Large intestine (tissue), 3 donors: ENCODE data around the gene RER1. TPM values are rescaled to one million over a fixed set of nuclear protein-coding genes. Genes with fewer than 3 reads are reported as not detected.

Experiments
- DNase-seq, 2 donors: peaks; one replicate each; pipeline versions ENCODE4 v3.0.0 to v3.0.0-alpha.2; 2013
- H3K27ac ChIP-seq: one replicate; pipeline ENCODE4 v1.5.1; 2013; ENCODE audit warnings: low read length
- H3K27me3 ChIP-seq: 2 replicates; pipeline ENCODE4 v1.6.1; 2013; ENCODE audit warnings: low read length; ENCODE audit not compliant: control insufficient read depth, insufficient read depth
- H3K36me3 ChIP-seq: 2 replicates; pipeline ENCODE4 v1.6.1; 2013; ENCODE audit warnings: low read length; ENCODE audit not compliant: control insufficient read depth, insufficient read depth
- H3K4me1 ChIP-seq: one replicate; pipeline ENCODE4 v1.6.1; 2013; ENCODE audit warnings: low read length; ENCODE audit not compliant: control insufficient read depth, insufficient read depth
- H3K4me3 ChIP-seq: one replicate; pipeline ENCODE4 v1.5.1; 2013; ENCODE audit warnings: low read length
- H3K9me3 ChIP-seq: one replicate; pipeline ENCODE4 v1.6.1; 2013; ENCODE audit warnings: mild to moderate bottlenecking, low read depth, low read length, moderate library complexity; ENCODE audit not compliant: control insufficient read depth
- WGBS: methylation state at CpG from one replicate; pipeline ENCODE4 v1.1.5; 2013; ENCODE audit warnings: low lambda C conversion rate; ENCODE audit not compliant: insufficient coverage; 5-methylcytosine and 5-hydroxymethylcytosine counted together
- polyA plus RNA-seq: library from polyadenylated mRNA; unstranded; fragments of 120-200 nt; gene quantifications from one replicate; pipeline ENCODE4 v1.2.1, GENCODE V29; 2013

Gene RER1
- polyA plus RNA-seq, 1 donor = 139 TPM

- no peak for DNase-seq
- Histone ChIP-seq H3K9me3 (peaks cover 3% of the 10 kb centered on the region), H3K27ac (no peak overlapping the region), H3K36me3 (no peaks in the 10 kb centered on the region), H3K4me1 (peaks cover 4% of the 10 kb centered on the region), H3K4me3 (no peak overlapping the region), H3K27me3 (peaks cover 62% of the 10 kb centered on the region)
- WGBS = 80% methylated on average over 2 of the region's 15 CpGs
These were observed 54.2 kb downstream of the RER1 start for GRCh38 chr1:2445823-2446215.

- no peak for DNase-seq
- Histone ChIP-seq H3K36me3 (no peaks in the 10 kb centered on the region), H3K9me3 (peaks cover 3% of the 10 kb centered on the region), H3K27me3 (peaks cover 61% of the 10 kb centered on the region), H3K27ac (no peak overlapping the region), H3K4me1 (peaks cover 4% of the 10 kb centered on the region), H3K4me3 (no peak overlapping the region)
- WGBS = no CpG with 5 or more reads among the region's 13 CpGs
These were observed 54.8 kb downstream of the RER1 start for GRCh38 chr1:2446394-2446793.

GRCh38 chr1:2446861-2447260, 55.2 kb downstream of the RER1 start:
- peaks cover 57% of the 10 kb centered on the region for H3K27me3 ChIP-seq
- no peak for DNase-seq
- no peaks in the 10 kb centered on the region for H3K36me3 ChIP-seq
- H3K27ac ChIP-seq = no peak overlapping the region
- H3K9me3 ChIP-seq = peaks cover 3% of the 10 kb centered on the region
- no peak overlapping the region for H3K4me3 ChIP-seq
- H3K4me1 ChIP-seq = peaks cover 4% of the 10 kb centered on the region
- no CpG with 5 or more reads among the region's 9 CpGs for WGBS

- H3K27ac ChIP-seq = no peak overlapping the region
- H3K27me3 ChIP-seq = peaks cover 51% of the 10 kb centered on the region
- no peak for DNase-seq
- H3K4me3 ChIP-seq = no peak overlapping the region
- peaks cover 3% of the 10 kb centered on the region for H3K9me3 ChIP-seq
- no peaks in the 10 kb centered on the region for H3K36me3 ChIP-seq
- WGBS = no CpG with 5 or more reads among the region's 23 CpGs
- peaks cover 4% of the 10 kb centered on the region for H3K4me1 ChIP-seq
These were observed 55.8 kb downstream of the RER1 start for GRCh38 chr1:2447276-2448097.

- Histone ChIP-seq H3K4me1 (peaks cover 1% of the 10 kb centered on the region), H3K36me3 (no peaks in the 10 kb centered on the region), H3K9me3 (peaks cover 3% of the 10 kb centered on the region), H3K27ac (no peak overlapping the region), H3K27me3 (peaks cover 45% of the 10 kb centered on the region), H3K4me3 (no peak overlapping the region)
- DNase-seq = no peak
- no CpG with 5 or more reads among the region's 18 CpGs for WGBS
These were observed 56.4 kb downstream of the RER1 start for GRCh38 chr1:2448098-2448445.

GRCh38 chr1:2449636-2450454, 58.2 kb downstream of the RER1 start:
- Histone ChIP-seq H3K36me3 (no peaks in the 10 kb centered on the region), H3K4me1 (no peaks in the 10 kb centered on the region), H3K4me3 (no peak overlapping the region), H3K9me3 (peaks cover 3% of the 10 kb centered on the region), H3K27me3 (peaks cover 32% of the 10 kb centered on the region), H3K27ac (no peak overlapping the region)
- no peak for DNase-seq
- WGBS = no CpG with 5 or more reads among the region's 23 CpGs

- WGBS = no CpG with 5 or more reads among the region's 18 CpGs
- Histone ChIP-seq H3K9me3 (no peaks in the 10 kb centered on the region), H3K27ac (no peak overlapping the region), H3K4me3 (no peak overlapping the region), H3K36me3 (no peaks in the 10 kb centered on the region), H3K27me3 (peaks cover 15% of the 10 kb centered on the region), H3K4me1 (no peaks in the 10 kb centered on the region)
- no peak for DNase-seq
These were observed 60.1 kb downstream of the RER1 start for GRCh38 chr1:2451741-2452140.

- Histone ChIP-seq H3K9me3 (no peaks in the 10 kb centered on the region), H3K4me3 (no peak overlapping the region), H3K27ac (no peak overlapping the region), H3K4me1 (no peaks in the 10 kb centered on the region), H3K27me3 (peaks cover 10% of the 10 kb centered on the region), H3K36me3 (no peaks in the 10 kb centered on the region)
- WGBS = no CpG with 5 or more reads among the region's 21 CpGs
- DNase-seq = no peak
These were observed 60.7 kb downstream of the RER1 start for GRCh38 chr1:2452201-2452931.

GRCh38 chr1:2452932-2453315, 61.3 kb downstream of the RER1 start:
- H3K4me3 ChIP-seq = no peak overlapping the region
- no peaks in the 10 kb centered on the region for H3K9me3 ChIP-seq
- WGBS = no CpG with 5 or more reads among the region's 19 CpGs
- no peak overlapping the region for H3K27ac ChIP-seq
- no peak for DNase-seq
- no peaks in the 10 kb centered on the region for H3K4me1 ChIP-seq
- peaks cover 5% of the 10 kb centered on the region for H3K27me3 ChIP-seq
- H3K36me3 ChIP-seq = no peaks in the 10 kb centered on the region

GRCh38 chr1:2454227-2454626, 62.6 kb downstream of the RER1 start:
- WGBS = no CpG with 5 or more reads among the region's 10 CpGs
- H3K27me3 ChIP-seq = no peaks in the 10 kb centered on the region
- no peak for DNase-seq
- no peaks in the 10 kb centered on the region for H3K9me3 ChIP-seq
- H3K27ac ChIP-seq = no peak overlapping the region
- H3K4me1 ChIP-seq = no peaks in the 10 kb centered on the region
- no peak overlapping the region for H3K4me3 ChIP-seq
- H3K36me3 ChIP-seq = no peaks in the 10 kb centered on the region
